ENCODE measurements around the gene HTATIP2.

Gene HTATIP2

DNA sequence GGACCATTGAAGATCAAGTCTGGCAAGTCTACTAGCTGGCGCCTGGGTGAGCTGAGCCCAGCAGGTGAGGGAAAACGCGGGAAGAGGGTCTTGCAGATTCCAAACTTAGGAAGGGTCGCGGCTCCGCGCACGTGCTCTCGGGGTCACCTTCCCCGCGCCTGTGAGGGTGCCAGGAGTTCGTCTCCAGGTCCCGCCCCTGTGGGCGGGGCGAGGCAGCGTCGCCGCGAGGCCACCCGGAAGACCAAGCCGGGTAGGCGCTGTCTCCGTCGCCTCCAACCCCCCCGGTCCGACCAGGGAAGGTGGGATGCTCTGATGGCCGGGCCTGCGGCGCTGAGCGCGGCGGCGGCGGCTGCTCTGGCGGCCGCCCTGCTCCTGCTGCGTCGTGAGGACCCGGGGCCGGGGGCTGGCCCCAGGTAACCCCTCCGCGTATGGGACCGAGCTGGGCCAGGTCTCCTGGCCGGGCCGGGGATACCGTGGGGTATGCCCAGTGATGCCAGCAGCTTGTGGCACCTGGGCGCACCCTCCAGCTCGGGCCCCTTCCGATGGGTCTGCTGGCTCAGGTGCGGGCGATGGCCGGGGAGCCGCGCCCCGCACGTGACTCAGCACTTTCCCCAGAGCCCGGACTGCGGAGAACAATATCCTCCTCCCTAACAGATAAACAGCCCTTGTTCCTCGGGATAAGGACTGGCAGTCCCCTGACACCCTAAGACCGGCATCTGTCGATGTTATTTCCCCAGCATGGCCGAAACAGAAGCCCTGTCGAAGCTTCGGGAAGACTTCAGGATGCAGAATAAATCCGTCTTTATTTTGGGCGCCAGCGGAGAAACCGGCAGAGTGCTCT lies at the start of gene HTATIP2:
HTATIP2 (plus strand) TSS at position 215 of the 841 bp plus-strand sequence; CDS start at position 739, 524 bp downstream.
- peaks cover 35% of the 10 kb centered on the region for H3K4me1 Mint-ChIP-seq
- H3K36me3 Mint-ChIP-seq, result no peaks in the 10 kb centered on the region
- DNase-seq (ENCODE audit: low spot score in 2 of 2), result peak; percentile 60 to 74
- H3K4me3 Mint-ChIP-seq, result peak within 1 kb of the TSS; percentile 92
- H3K27ac Mint-ChIP-seq, result peak within 1 kb of the TSS; percentile 82
- no peaks in the 10 kb centered on the region for H3K9me3 Mint-ChIP-seq
- ATAC-seq (ENCODE audit: low read depth), result peak; percentile 82
- H3K27me3 Mint-ChIP-seq, result no peaks in the 10 kb centered on the region

DNA sequence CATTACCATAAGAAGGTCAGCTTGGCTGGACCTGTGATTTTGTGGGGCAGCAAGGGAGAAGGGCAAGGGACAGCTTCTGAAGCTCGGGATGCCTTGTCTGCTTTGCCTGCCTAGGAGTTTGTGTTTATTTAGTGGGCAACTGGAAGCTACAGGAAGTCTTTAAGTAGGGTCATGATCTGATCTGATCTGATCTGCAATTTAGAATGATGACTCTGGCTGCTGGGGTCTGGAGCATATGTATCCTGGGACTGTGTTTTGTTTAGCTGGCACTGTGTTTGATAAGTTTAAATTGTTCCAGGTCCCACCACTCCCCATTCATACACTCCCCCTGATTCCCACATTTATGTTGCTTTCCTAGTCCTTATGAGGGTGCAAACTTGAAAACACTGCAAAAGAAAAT lies 47.7 kb upstream of the HTATIP2 start:
- no peak overlapping the region for H3K27ac Mint-ChIP-seq
- no peaks in the 10 kb centered on the region for H3K9me3 Mint-ChIP-seq
- no peaks in the 10 kb centered on the region for H3K36me3 Mint-ChIP-seq
- no peak overlapping the region for H3K4me3 Mint-ChIP-seq
- H3K4me1 Mint-ChIP-seq, result no peaks in the 10 kb centered on the region
- peaks cover 2% of the 10 kb centered on the region for H3K27me3 Mint-ChIP-seq
- DNase-seq (ENCODE audit: low spot score in 2 of 2) (no peak), ATAC-seq (ENCODE audit: low read depth) (no peak)

DNA sequence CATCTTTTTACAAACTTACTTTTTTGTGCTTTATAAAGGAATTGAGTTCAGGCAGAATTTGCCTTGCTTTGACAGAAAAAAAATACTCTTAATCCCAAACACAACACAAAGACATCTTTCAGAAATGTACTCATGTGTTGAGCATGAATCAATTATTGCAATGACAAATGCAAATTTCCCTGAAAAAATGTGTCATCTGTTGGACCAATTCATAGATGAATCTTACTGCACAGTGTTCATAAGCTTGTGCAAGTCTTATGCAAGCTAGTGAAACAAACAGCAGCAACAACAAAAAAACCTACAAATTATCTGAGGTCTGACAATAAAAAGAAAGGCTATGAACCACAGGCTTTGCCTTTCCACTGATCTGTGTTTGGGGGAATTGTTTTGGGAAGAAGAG lies 42.3 kb upstream of the HTATIP2 start:
- DNase-seq (ENCODE audit: low spot score in 2 of 2), result no peak
- H3K4me1 Mint-ChIP-seq, result no peaks in the 10 kb centered on the region

DNA sequence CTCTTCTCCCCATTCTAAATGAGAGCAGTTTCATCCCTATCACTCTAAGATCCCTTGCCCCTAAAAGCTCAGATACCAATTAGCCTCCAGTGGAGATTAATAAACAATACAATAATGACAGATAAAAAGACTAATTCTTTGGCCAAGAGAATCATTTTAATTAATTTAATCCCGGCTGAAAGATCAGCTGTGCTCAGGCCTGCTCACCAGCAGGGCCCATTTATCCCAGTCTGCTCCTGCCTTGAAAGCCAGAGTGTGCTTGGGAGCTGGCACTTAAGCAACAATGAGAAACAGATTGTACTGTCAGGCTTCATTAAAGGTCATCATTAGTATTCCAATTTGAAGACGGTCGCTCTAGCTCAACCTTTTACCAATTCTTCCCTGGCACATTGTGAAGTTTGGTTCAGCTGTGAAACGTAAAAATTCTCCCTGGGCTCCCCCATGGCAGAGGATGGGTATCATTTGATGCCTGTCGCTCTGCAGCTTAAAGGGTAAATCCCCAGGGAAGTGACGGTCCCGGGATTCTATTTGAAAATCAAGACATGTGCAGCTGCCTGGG lies 36.1 kb upstream of the HTATIP2 start:
- no peaks in the 10 kb centered on the region for H3K9me3 Mint-ChIP-seq
- H3K27me3 Mint-ChIP-seq, result peaks cover 6% of the 10 kb centered on the region
- no peaks in the 10 kb centered on the region for H3K4me1 Mint-ChIP-seq
- DNase-seq (ENCODE audit: low spot score in 2 of 2) (no peak), ATAC-seq (ENCODE audit: low read depth) (no peak)
- H3K36me3 Mint-ChIP-seq, result no peaks in the 10 kb centered on the region
- H3K4me3 Mint-ChIP-seq, result no peak overlapping the region
- no peak overlapping the region for H3K27ac Mint-ChIP-seq

More for the DNA sequence above, 42.3 kb upstream of the HTATIP2 start:
- no peak for ATAC-seq (ENCODE audit: low read depth)
- Mint-ChIP-seq H3K4me3 (no peak overlapping the region), H3K36me3 (no peaks in the 10 kb centered on the region), H3K27me3 (no peaks in the 10 kb centered on the region), H3K9me3 (no peaks in the 10 kb centered on the region), H3K27ac (no peak overlapping the region)

DNA sequence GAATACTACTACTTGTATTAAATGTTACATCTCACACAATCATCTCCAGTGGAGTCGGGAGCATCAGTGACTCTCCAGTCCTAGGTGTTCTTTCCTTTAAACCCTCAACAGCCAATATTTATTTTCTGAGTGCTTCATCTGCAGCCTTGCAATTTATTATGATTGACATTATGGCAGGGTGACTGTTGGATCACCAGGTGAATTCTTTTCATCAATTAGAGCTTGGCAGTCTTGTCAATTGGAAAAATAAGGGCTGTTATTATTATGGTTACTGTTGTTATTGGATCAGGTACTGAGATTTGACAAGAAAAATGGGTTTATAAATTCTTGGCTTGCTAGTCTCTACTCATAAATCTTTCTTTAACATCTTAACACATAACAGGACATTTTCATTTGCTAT lies 27.5 kb upstream of the HTATIP2 start:
- peaks cover 2% of the 10 kb centered on the region for H3K4me1 Mint-ChIP-seq

DNA sequence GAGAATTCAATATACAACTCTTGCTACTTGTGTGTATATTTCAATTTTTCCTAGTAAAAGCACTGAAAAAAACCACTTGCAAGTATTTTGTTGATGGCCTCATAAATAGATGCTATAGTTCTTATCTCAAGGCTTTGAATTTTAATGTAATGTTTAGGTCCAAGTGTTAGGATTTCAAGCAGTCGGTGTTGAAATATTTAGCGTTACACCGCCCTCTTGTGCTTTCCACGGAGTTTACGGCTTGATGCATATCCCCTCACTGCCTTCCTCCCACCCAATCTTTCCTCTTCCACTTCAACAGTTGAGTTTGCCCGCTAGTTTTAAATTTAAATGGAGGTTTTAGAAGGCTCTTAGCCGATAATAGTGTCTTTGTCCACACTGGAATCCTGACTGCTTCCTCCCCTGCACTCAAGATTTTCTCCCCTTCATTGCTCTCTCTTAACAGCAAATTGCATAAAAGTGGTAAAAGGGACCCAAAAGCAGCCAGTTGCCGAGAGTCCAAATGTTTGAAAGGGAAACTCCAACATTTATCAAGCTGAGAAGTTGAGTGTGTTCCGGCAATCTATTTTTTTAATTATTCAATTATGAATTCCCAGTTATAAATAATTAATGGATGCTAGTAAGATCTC lies 25.9 kb upstream of the HTATIP2 start:
- Mint-ChIP-seq H3K27me3 (peaks cover 28% of the 10 kb centered on the region), H3K4me3 (no peak overlapping the region), H3K27ac (no peak overlapping the region), H3K36me3 (no peaks in the 10 kb centered on the region), H3K9me3 (no peaks in the 10 kb centered on the region), H3K4me1 (peaks cover 2% of the 10 kb centered on the region)
- DNase-seq (ENCODE audit: low spot score in 2 of 2) (no peak), ATAC-seq (ENCODE audit: low read depth) (no peak)

More for the DNA sequence above, 27.5 kb upstream of the HTATIP2 start:
- H3K36me3 Mint-ChIP-seq, result no peaks in the 10 kb centered on the region
- H3K27ac Mint-ChIP-seq, result no peak overlapping the region
- H3K27me3 Mint-ChIP-seq, result peaks cover 24% of the 10 kb centered on the region
- no peaks in the 10 kb centered on the region for H3K9me3 Mint-ChIP-seq
- DNase-seq (ENCODE audit: low spot score in 2 of 2) (no peak), ATAC-seq (ENCODE audit: low read depth) (no peak)
- no peak overlapping the region for H3K4me3 Mint-ChIP-seq

DNA sequence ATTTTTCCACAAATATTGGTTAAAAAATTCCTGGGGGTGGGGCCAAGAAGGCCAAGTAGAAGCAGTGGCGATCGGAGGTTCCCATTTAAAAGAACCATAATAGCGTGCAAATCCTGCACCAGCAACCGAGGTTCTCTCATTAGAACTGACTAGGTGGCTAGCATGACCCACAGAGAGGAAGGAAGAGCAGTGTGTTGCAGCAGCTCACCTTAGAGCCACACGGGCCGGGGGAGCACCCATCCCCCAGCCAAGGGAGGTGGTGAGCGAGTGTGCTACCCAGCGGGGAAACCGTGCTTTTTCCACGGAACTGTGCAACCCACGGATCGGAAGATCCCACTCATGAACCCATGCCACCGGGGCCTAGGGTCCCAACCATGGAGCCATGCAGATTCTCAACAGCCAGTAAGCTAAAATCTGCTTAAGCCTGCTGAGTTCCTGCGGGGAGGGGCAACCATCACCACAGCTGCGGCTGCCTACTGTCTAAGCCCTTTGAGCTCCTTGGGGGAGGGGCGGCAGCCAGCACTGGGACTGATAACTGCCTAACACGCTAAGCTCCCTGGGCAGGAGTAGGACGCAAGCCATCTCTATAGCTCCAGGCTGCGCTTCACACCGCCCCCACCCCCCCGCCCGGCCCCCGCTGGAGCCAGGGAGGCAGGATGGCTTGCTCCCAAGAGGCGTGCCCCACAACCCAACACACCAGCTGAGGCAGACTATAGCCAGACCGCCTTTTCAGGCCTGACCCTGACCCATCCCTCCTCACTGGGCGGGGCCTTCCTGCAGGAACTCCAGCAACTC lies 21.0 kb upstream of the HTATIP2 start:
- Mint-ChIP-seq H3K9me3 (no peaks in the 10 kb centered on the region), H3K4me3 (no peak overlapping the region), H3K27me3 (peaks cover 25% of the 10 kb centered on the region), H3K4me1 (peaks cover 7% of the 10 kb centered on the region), H3K36me3 (no peaks in the 10 kb centered on the region), H3K27ac (no peak overlapping the region)
- no peak for ATAC-seq (ENCODE audit: low read depth)
- no peak for DNase-seq (ENCODE audit: low spot score in 2 of 2)

DNA sequence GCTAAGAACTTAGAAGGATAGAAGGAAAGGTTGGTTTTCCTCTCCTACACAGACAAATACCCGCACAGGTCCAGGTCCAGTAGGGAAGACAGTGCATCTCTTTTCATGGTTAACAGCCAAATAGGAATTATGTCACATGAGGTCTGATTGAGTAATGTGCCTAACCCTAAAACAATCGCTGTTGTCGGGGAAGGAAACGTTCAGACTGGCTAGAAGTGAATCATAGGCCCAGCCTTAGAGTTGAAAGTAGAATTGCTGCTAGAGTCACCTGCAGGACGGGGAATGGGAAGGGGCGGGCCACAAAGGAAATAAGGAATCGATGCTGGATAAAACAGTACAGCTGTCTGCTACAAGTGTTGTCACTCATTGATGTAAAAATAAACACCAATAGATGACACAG lies 12.4 kb upstream of the HTATIP2 start:
- Mint-ChIP-seq H3K27me3 (peaks cover 5% of the 10 kb centered on the region), H3K4me1 (peaks cover 8% of the 10 kb centered on the region), H3K9me3 (no peaks in the 10 kb centered on the region), H3K4me3 (no peak overlapping the region), H3K27ac (no peak overlapping the region), H3K36me3 (no peaks in the 10 kb centered on the region)
- DNase-seq (ENCODE audit: low spot score in 2 of 2), result no peak
- ATAC-seq (ENCODE audit: low read depth), result no peak

DNA sequence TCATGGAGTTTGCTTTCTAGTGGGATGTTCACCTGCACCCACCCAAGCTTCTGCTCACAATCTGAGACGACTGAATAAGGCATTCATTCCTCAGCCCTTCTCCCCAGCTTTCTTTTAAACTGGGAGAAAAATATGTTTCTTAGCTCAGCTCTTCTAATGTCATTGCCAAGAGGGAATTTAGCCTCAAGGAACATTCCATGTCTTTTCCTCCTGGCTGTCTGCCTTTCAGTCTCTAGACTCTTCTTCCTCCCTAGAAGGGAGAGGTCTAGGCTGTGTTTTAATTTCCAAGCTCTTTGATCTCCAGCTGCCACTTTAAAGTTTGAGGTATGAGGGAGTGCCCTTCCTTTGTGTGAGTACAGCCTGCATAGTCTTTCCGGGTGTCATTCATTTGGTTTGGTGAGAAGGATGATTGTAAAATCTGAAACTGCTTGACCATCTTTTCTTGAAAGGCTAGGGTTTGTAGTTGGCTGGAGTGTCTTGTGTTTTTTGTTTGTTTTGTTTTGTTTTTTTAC lies 11.7 kb upstream of the HTATIP2 start:
- ATAC-seq (ENCODE audit: low read depth) (no peak), DNase-seq (ENCODE audit: low spot score in 2 of 2) (no peak)
- Mint-ChIP-seq H3K4me3 (no peak overlapping the region), H3K9me3 (no peaks in the 10 kb centered on the region), H3K27ac (no peak overlapping the region), H3K27me3 (peaks cover 5% of the 10 kb centered on the region), H3K4me1 (peaks cover 5% of the 10 kb centered on the region), H3K36me3 (no peaks in the 10 kb centered on the region)

DNA sequence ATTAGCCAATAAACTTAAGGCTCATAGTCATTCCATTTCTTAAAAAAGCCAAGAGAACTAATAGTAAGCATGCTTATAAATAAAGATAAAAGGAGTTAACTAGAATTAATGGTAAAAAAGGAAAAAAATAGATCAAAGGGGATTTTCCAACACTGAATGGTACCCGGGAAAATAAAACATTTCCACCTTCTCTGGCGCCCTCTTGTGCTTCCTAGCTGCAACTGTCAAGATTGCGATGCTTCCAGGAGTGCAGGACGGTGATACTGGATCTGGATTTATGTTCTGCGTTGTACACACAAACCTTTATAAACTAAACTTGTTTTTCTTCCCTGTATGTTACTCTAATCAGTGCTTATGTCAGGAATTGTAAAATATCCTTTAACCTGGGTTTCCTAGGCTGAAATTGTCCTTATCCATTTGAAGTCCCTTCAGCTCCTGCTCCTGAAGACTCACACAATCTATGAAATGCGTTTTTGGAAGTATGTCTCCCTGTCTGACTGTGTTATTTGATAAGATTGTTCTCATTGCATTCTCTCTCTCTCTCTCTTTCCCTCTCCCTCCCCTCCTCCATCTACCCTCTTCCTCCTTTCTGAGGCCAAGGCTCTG lies 9.6 kb upstream of the HTATIP2 start:
- Mint-ChIP-seq H3K27me3 (peaks cover 6% of the 10 kb centered on the region), H3K27ac (no peak overlapping the region), H3K4me1 (peaks cover 6% of the 10 kb centered on the region), H3K9me3 (no peaks in the 10 kb centered on the region), H3K36me3 (no peaks in the 10 kb centered on the region), H3K4me3 (no peak overlapping the region)
- ATAC-seq (ENCODE audit: low read depth) (peak; percentile 54), DNase-seq (ENCODE audit: low spot score in 2 of 2) (peak in 1 of 2 donors; percentile 14)

DNA sequence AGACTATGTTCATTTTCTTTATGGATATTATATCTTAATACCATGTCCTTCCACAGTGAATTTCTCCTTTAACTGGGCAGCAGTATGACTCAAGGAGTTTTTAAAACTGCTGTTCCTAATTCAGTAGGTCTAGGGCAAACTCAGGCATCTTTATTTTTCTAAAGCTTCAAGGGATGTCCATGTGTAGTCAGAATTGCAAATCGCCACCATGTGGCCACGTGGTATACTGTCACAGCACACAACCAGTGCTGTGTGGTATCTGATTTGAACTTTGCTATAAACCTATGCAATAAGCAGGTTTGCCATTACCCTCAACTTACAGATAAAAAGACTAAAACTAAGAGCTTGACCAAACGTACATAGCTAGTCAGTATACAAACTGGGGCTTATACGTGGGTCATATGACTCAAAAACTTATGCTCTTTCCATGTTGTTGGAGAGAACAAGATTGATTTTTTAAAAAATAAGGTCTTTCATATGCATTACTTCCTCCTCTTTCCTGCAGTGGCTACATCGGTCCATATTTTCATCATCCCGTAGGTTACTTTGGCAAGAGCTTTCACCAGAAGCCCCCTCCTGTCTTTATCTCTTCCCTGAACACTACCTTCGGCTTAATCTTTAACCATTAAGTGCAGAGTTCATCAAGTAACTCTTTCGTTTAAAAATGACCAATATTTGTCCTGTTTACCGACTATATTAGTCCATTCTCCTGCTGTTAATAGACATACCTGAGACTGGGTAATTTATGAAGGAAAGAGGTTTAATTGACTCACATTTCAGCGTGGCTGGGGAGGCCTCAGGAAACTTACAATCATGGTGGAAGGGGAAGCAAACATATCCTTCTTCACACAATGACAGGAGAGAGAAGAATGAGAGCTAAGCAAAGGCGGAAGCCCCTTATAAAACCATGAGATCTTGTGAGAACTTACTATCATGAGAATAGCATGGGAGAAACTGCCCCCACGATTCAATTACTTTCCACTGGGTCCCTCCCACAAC lies 8.0 kb upstream of the HTATIP2 start:
- no peak overlapping the region for H3K27ac Mint-ChIP-seq
- H3K4me3 Mint-ChIP-seq, result no peak overlapping the region
- H3K36me3 Mint-ChIP-seq, result no peaks in the 10 kb centered on the region
- peaks cover 11% of the 10 kb centered on the region for H3K4me1 Mint-ChIP-seq
- DNase-seq (ENCODE audit: low spot score in 2 of 2) (peak in 1 of 2 donors; percentile 13), ATAC-seq (ENCODE audit: low read depth) (peak; percentile 92)
- H3K27me3 Mint-ChIP-seq, result peaks cover 6% of the 10 kb centered on the region
- H3K9me3 Mint-ChIP-seq, result no peaks in the 10 kb centered on the region

DNA sequence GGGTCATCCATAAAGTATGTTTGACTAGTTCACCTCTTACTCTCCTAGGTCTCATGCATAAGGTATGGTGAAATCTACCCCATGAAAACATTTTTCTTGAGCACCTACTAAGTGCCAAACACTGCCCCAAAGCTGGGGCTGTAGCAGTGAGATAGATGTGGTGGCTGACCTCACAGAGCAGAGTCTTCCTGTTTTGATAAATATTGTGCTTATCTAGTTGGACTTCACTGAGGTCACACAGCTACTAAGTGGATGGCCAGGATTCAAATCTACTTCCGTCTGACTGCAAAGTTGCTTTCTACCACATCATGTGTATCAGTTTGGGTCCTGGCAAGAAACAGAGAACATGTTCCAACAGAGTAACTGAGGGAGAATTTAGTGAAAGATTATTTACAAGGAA lies 6.4 kb upstream of the HTATIP2 start:
- Mint-ChIP-seq H3K27ac (no peak overlapping the region), H3K9me3 (no peaks in the 10 kb centered on the region), H3K36me3 (no peaks in the 10 kb centered on the region), H3K4me1 (peaks cover 16% of the 10 kb centered on the region), H3K27me3 (peaks cover 2% of the 10 kb centered on the region), H3K4me3 (no peak overlapping the region)
- ATAC-seq (ENCODE audit: low read depth), result no peak
- DNase-seq (ENCODE audit: low spot score in 2 of 2), result no peak
